ENCODE results near the gene ESPN.

DNA sequence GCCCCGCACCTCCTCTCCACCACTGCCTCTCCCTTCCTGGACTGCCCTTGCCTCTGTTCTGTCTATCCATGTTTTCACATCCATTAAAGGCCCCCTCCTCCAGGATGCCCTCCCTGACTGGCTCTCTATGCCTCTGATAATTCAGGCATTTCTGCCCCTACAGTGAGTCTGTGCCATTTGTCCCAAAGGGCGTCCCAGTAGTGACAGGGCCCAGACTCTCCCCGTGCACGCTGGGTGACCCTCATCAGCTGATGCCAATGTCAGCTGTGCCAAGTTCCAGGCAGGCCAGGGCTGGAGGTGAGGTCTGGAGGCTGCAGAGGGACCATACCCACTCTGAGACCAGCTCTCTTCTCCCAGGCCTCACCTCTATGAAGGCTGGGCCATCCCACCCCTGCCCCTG, 70.1 kb downstream of the ESPN start:
- TF ChIP-seq EP300 (IDR thresholded peaks at IDR 0.05) (no peak), POLR2AphosphoS5 (IDR thresholded peaks at IDR 0.05) (no peak)
- TF ChIP-seq, protein P1, sequence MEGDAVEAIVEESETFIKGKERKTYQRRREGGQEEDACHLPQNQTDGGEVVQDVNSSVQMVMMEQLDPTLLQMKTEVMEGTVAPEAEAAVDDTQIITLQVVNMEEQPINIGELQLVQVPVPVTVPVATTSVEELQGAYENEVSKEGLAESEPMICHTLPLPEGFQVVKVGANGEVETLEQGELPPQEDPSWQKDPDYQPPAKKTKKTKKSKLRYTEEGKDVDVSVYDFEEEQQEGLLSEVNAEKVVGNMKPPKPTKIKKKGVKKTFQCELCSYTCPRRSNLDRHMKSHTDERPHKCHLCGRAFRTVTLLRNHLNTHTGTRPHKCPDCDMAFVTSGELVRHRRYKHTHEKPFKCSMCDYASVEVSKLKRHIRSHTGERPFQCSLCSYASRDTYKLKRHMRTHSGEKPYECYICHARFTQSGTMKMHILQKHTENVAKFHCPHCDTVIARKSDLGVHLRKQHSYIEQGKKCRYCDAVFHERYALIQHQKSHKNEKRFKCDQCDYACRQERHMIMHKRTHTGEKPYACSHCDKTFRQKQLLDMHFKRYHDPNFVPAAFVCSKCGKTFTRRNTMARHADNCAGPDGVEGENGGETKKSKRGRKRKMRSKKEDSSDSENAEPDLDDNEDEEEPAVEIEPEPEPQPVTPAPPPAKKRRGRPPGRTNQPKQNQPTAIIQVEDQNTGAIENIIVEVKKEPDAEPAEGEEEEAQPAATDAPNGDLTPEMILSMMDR (IDR thresholded peaks at IDR 0.05): no peak

All from upper lobe of left lung (tissue), 4 donors.